ENCODE data around the gene FCHSD1.

FCHSD1 gene

GRCh38 chr5:141692919-141693725 is 41.9 kb upstream of the FCHSD1 start:
- Histone ChIP-seq H3K56ac (ENCODE audit: low read length) (no peak overlapping the region), H3K4me3 (ENCODE audit: low read length) (no peak overlapping the region), H3K4me1 (ENCODE audit: control insufficient read depth, low read depth, low read length) (peaks cover 1% of the 10 kb centered on the region), H2AK5ac (ENCODE audit: low read length) (no peak overlapping the region), H2BK15ac (replicated peaks; ENCODE audit: low read depth) (no peak overlapping the region), H3K23ac (ENCODE audit: low read length) (no peak overlapping the region), H3K18ac (ENCODE audit: low read length) (no peak overlapping the region), H3K4ac (ENCODE audit: low read depth, low read length) (no peak overlapping the region), H2BK5ac (ENCODE audit: low read length) (no peak overlapping the region), H4K5ac (ENCODE audit: low read length) (no peak overlapping the region), H3K79me2 (ENCODE audit: control insufficient read depth, insufficient read depth, low read length) (no peaks in the 10 kb centered on the region), H3K9ac (ENCODE audit: low read length) (no peak overlapping the region), H3K4me2 (ENCODE audit: low read length) (no peak overlapping the region), H3K27ac (ENCODE audit: low read depth, low read length) (no peak overlapping the region), H4K8ac (ENCODE audit: low read depth, low read length) (no peak overlapping the region), H3K79me1 (ENCODE audit: low read length) (no peaks in the 10 kb centered on the region), H3K27me3 (ENCODE audit: insufficient read depth, low read length, poor library complexity) (no peaks in the 10 kb centered on the region), H3K36me3 (ENCODE audit: control insufficient read depth, insufficient read depth, low read length) (no peaks in the 10 kb centered on the region), H2BK120ac (ENCODE audit: low read depth, low read length) (no peak overlapping the region)
- no CpG with 5 or more reads among the region's 25 CpGs for WGBS (ENCODE audit: extremely low coverage, insufficient coverage, low lambda C conversion rate)
- DNase-seq: no peak

DNA sequence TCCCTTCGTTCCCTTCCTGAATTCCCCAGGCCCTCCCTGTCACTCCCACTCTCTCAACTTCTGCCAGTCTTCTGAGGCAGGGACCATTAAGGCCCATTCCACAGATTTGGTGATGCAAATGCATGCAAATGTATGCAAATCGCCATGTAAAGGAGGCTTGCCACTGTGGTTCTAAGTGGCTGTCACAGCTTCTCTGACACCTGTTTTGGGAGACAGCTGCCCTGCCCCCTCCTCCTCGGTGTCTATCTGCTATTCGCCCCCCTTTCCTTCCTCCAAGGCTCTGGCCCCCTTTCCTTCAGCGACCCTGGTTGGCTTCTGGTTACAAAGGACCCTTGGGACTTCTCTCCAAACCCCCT is 41.3 kb upstream of the FCHSD1 start:
- Histone ChIP-seq H3K27ac (ENCODE audit: low read depth, low read length) (no peak overlapping the region), H3K4me3 (ENCODE audit: low read length) (no peak overlapping the region), H3K4me2 (ENCODE audit: low read length) (peak overlapping the region; percentile 12), H3K18ac (ENCODE audit: low read length) (no peak overlapping the region), H3K56ac (ENCODE audit: low read length) (no peak overlapping the region), H2BK15ac (replicated peaks; ENCODE audit: low read depth) (no peak overlapping the region), H3K27me3 (ENCODE audit: insufficient read depth, low read length, poor library complexity) (no peaks in the 10 kb centered on the region), H3K79me1 (ENCODE audit: low read length) (no peaks in the 10 kb centered on the region), H3K36me3 (ENCODE audit: control insufficient read depth, insufficient read depth, low read length) (no peaks in the 10 kb centered on the region), H2AK5ac (ENCODE audit: low read length) (no peak overlapping the region), H4K8ac (ENCODE audit: low read depth, low read length) (no peak overlapping the region), H4K5ac (ENCODE audit: low read length) (no peak overlapping the region), H2BK120ac (ENCODE audit: low read depth, low read length) (no peak overlapping the region), H3K4me1 (ENCODE audit: control insufficient read depth, low read depth, low read length) (peaks cover 1% of the 10 kb centered on the region), H3K9ac (ENCODE audit: low read length) (peak overlapping the region; percentile 6), H3K79me2 (ENCODE audit: control insufficient read depth, insufficient read depth, low read length) (no peaks in the 10 kb centered on the region), H3K23ac (ENCODE audit: low read length) (no peak overlapping the region), H3K4ac (ENCODE audit: low read depth, low read length) (no peak overlapping the region), H2BK5ac (ENCODE audit: low read length) (no peak overlapping the region)
- DNase-seq: no peak
- no CpG with 5 or more reads among the region's 5 CpGs for WGBS (ENCODE audit: extremely low coverage, insufficient coverage, low lambda C conversion rate)

GRCh38 chr5:141691867-141692532 is 40.8 kb upstream of the FCHSD1 start:
- no peak overlapping the region for H2BK120ac ChIP-seq (ENCODE audit: low read depth, low read length)
- no peaks in the 10 kb centered on the region for H3K79me2 ChIP-seq (ENCODE audit: control insufficient read depth, insufficient read depth, low read length)
- no peaks in the 10 kb centered on the region for H3K36me3 ChIP-seq (ENCODE audit: control insufficient read depth, insufficient read depth, low read length)
- no peak overlapping the region for H4K8ac ChIP-seq (ENCODE audit: low read depth, low read length)
- H3K4me3 ChIP-seq (ENCODE audit: low read length): no peak overlapping the region
- H3K4me2 ChIP-seq (ENCODE audit: low read length): peak overlapping the region; percentile 12
- no peaks in the 10 kb centered on the region for H3K27me3 ChIP-seq (ENCODE audit: insufficient read depth, low read length, poor library complexity)
- peak overlapping the region; percentile 6 for H3K9ac ChIP-seq (ENCODE audit: low read length)
- H3K79me1 ChIP-seq (ENCODE audit: low read length): no peaks in the 10 kb centered on the region
- peaks cover 1% of the 10 kb centered on the region for H3K4me1 ChIP-seq (ENCODE audit: control insufficient read depth, low read depth, low read length)
- H3K4ac ChIP-seq (ENCODE audit: low read depth, low read length): no peak overlapping the region
- no peak overlapping the region for H3K27ac ChIP-seq (ENCODE audit: low read depth, low read length)
- H3K56ac ChIP-seq (ENCODE audit: low read length): no peak overlapping the region
- no peak overlapping the region for H4K5ac ChIP-seq (ENCODE audit: low read length)
- H2AK5ac ChIP-seq (ENCODE audit: low read length): no peak overlapping the region
- H2BK15ac ChIP-seq (replicated peaks; ENCODE audit: low read depth): no peak overlapping the region
- H3K23ac ChIP-seq (ENCODE audit: low read length): no peak overlapping the region
- H3K18ac ChIP-seq (ENCODE audit: low read length): no peak overlapping the region
- peak; percentile 82 for DNase-seq
- WGBS (ENCODE audit: extremely low coverage, insufficient coverage, low lambda C conversion rate): no CpG with 5 or more reads among the region's 30 CpGs
- H2BK5ac ChIP-seq (ENCODE audit: low read length): no peak overlapping the region

- Histone ChIP-seq H3K23ac (ENCODE audit: low read length) (no peak overlapping the region), H3K79me1 (ENCODE audit: low read length) (no peaks in the 10 kb centered on the region), H3K27me3 (ENCODE audit: insufficient read depth, low read length, poor library complexity) (no peaks in the 10 kb centered on the region), H3K4me2 (ENCODE audit: low read length) (no peak overlapping the region), H3K56ac (ENCODE audit: low read length) (peak overlapping the region; percentile 58), H2BK5ac (ENCODE audit: low read length) (no peak overlapping the region), H3K27ac (ENCODE audit: low read depth, low read length) (no peak overlapping the region), H4K5ac (ENCODE audit: low read length) (no peak overlapping the region), H3K9ac (ENCODE audit: low read length) (no peak overlapping the region), H3K18ac (ENCODE audit: low read length) (no peak overlapping the region), H3K79me2 (ENCODE audit: control insufficient read depth, insufficient read depth, low read length) (no peaks in the 10 kb centered on the region), H3K4me3 (ENCODE audit: low read length) (no peak overlapping the region), H3K4me1 (ENCODE audit: control insufficient read depth, low read depth, low read length) (peaks cover 1% of the 10 kb centered on the region), H2AK5ac (ENCODE audit: low read length) (no peak overlapping the region), H4K8ac (ENCODE audit: low read depth, low read length) (no peak overlapping the region), H2BK15ac (replicated peaks; ENCODE audit: low read depth) (no peak overlapping the region), H3K4ac (ENCODE audit: low read depth, low read length) (no peak overlapping the region), H3K36me3 (ENCODE audit: control insufficient read depth, insufficient read depth, low read length) (no peaks in the 10 kb centered on the region), H2BK120ac (ENCODE audit: low read depth, low read length) (no peak overlapping the region)
- no peak for DNase-seq
- WGBS (ENCODE audit: extremely low coverage, insufficient coverage, low lambda C conversion rate): no CpG with 5 or more reads among the region's 9 CpGs
Measured at GRCh38 chr5:141691286-141691866, 40.2 kb upstream of the FCHSD1 start.

DNA sequence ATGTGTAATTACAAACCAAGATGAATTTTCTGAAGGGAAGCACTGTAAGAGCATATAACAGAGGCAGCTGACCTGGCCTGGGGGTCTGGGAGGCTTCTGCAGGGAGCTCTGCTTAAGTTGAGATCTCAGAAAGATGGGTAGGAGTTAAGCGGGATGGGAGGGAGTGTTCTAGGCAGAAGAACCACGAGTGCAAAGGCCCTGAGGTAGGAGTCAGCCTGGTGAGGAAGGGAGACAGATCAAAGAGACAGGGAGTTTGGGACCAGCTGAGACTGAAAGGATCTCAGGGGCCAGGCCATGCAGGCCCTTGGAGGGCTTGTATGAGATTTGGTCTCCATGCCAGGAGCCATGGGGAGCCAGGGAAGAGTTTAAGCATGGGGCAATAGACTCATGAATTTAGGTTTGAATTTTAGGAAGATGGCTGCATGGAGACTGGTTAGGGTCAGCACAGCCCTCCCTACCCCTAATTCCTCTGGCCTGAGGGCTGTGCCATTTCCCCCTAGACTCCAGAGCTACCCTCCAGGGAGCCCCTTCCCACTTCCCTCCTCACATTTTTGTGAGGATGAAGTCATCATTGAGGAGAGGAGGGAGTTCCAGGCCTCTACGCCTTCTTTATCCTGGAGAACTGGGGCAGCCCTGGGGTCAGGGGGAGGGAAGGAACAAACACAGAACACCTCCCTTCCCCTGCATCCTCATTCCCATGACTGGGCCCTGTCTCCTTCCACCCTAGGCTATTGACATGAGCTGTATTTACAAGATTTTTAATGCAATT is 35.6 kb upstream of the FCHSD1 start:
- Histone ChIP-seq H4K8ac (ENCODE audit: low read depth, low read length) (no peak overlapping the region), H4K5ac (ENCODE audit: low read length) (no peak overlapping the region), H3K27me3 (ENCODE audit: insufficient read depth, low read length, poor library complexity) (no peaks in the 10 kb centered on the region), H3K36me3 (ENCODE audit: control insufficient read depth, insufficient read depth, low read length) (no peaks in the 10 kb centered on the region), H3K4me3 (ENCODE audit: low read length) (no peak overlapping the region), H2BK15ac (replicated peaks; ENCODE audit: low read depth) (no peak overlapping the region), H3K79me1 (ENCODE audit: low read length) (no peaks in the 10 kb centered on the region), H2AK5ac (ENCODE audit: low read length) (peak overlapping the region; percentile 65), H3K27ac (ENCODE audit: low read depth, low read length) (peak overlapping the region; percentile 76), H3K79me2 (ENCODE audit: control insufficient read depth, insufficient read depth, low read length) (no peaks in the 10 kb centered on the region), H3K4ac (ENCODE audit: low read depth, low read length) (peak overlapping the region; percentile 27), H3K4me2 (ENCODE audit: low read length) (no peak overlapping the region), H2BK5ac (ENCODE audit: low read length) (peak overlapping the region; percentile 84), H2BK120ac (ENCODE audit: low read depth, low read length) (no peak overlapping the region), H3K23ac (ENCODE audit: low read length) (peak overlapping the region; percentile 71), H3K56ac (ENCODE audit: low read length) (peak overlapping the region; percentile 68), H3K9ac (ENCODE audit: low read length) (no peak overlapping the region), H3K18ac (ENCODE audit: low read length) (no peak overlapping the region), H3K4me1 (ENCODE audit: control insufficient read depth, low read depth, low read length) (peaks cover 5% of the 10 kb centered on the region)
- WGBS (ENCODE audit: extremely low coverage, insufficient coverage, low lambda C conversion rate): no CpG with 5 or more reads among the region's 3 CpGs
- DNase-seq: peak; percentile 95

All from mesendoderm (in vitro differentiated cells).